A673 (cell line): ENCODE data around the gene ELMOD3. TPM values are rescaled to one million over a fixed set of nuclear protein-coding genes. Genes with fewer than 3 reads are reported as not detected.
"Not testable (repeated sequence)": the region's sequence is repeated elsewhere in the genome, so short reads cannot be mapped to it uniquely, and the experiment has no call there.

Experiments used
- BruUV-seq: library from RNA; stranded (reverse); fragments of 400-500 nt; replicated peaks from 2 replicates; lab custom pipeline; 2021; lab: Mats Ljungman, UMichigan
- CTCF ChIA-PET: fragments of 300-600 bp; sonication (Branson Sonifier 250); formaldehyde crosslinking; loops from one replicate; lab custom pipeline; 2022; ENCODE audit warnings: antibody characterized with exemption; lab: Charles Lee
- POLR2A ChIA-PET: fragments of 300-600 bp; sonication (Branson Sonifier 250); formaldehyde crosslinking; loops from one replicate; lab custom pipeline; 2022; ENCODE audit warnings: antibody characterized with exemption; ENCODE audit not compliant: low non-redundant PET; lab: Charles Lee
- DNase-seq: peaks from one replicate; pipeline ENCODE4 v3.0.0-alpha.2; 2015; ENCODE audit warnings: low spot score
- H3K27ac ChIP-seq: fragments of 200-600 bp; sonication (generic); 2 replicates; pipeline ENCODE4 v1.5.1; 2016; ENCODE audit warnings: mixed run types, low read depth, mild to moderate bottlenecking, mixed read lengths, antibody characterized with exemption, low read length; ENCODE audit not compliant: poor library complexity, severe bottlenecking
- H3K27me3 ChIP-seq: fragments of 200-600 bp; sonication (generic); replicated peaks from 2 replicates; pipeline ENCODE4 v1.6.1; 2017; ENCODE audit warnings: mixed run types, low read depth, mild to moderate bottlenecking, mixed read lengths, antibody characterized with exemption, low read length; ENCODE audit not compliant: insufficient read depth, poor library complexity
- H3K36me3 ChIP-seq: fragments of 200-600 bp; sonication (generic); 2 replicates; pipeline ENCODE4 v1.6.1; 2016; ENCODE audit warnings: mixed run types, mild to moderate bottlenecking, mixed read lengths, antibody characterized with exemption, low read length; ENCODE audit not compliant: insufficient read depth, poor library complexity, severe bottlenecking
- H3K4me1 ChIP-seq: fragments of 200-600 bp; sonication (generic); 2 replicates; pipeline ENCODE4 v1.6.1; 2017; ENCODE audit warnings: mixed run types, mild to moderate bottlenecking, mixed read lengths, antibody characterized with exemption, low read length; ENCODE audit not compliant: insufficient read depth, poor library complexity, severe bottlenecking
- H3K4me3 ChIP-seq: fragments of 200-600 bp; sonication (generic); 2 replicates; pipeline ENCODE4 v1.5.1; 2016; ENCODE audit warnings: low read depth, mixed run types, mild to moderate bottlenecking, mixed read lengths, low read length; ENCODE audit not compliant: poor library complexity, severe bottlenecking
- H3K9me3 ChIP-seq: fragments of 200-600 bp; sonication (generic); 2 replicates; pipeline ENCODE4 v1.6.1; 2016; ENCODE audit warnings: mixed run types, low read depth, mild to moderate bottlenecking, mixed read lengths, antibody characterized with exemption, low read length; ENCODE audit not compliant: poor library complexity, severe bottlenecking
- CTCF ChIP-seq: fragments of 300-800, 200-600 bp; sonication (generic); conservative IDR thresholded peaks from 2 replicates; pipeline ENCODE4 v1.5.1; 2017; ENCODE audit warnings: low read depth, mild to moderate bottlenecking, antibody characterized with exemption, low read length, moderate library complexity, mixed read lengths
- EZH2 ChIP-seq: fragments of 200-600 bp; sonication (generic); IDR thresholded peaks from 2 replicates; pipeline ENCODE4 v1.6.1; 2017; ENCODE audit warnings: borderline replicate concordance, low read depth, mild to moderate bottlenecking, mixed read lengths, antibody characterized with exemption, low read length; ENCODE audit not compliant: poor library complexity, severe bottlenecking
- intact Hi-C: fragments of 100-400 bp; cut with micrococcal nuclease; formaldehyde crosslinking; loops from one replicate; pipeline ENCODE4 v1.10.0; 2022; ENCODE audit not compliant: unreplicated experiment
- total RNA-seq: library from RNA; stranded (reverse); gene quantifications from 2 replicates; pipeline ENCODE4 v1.2.3, GENCODE V29; 2021

Gene ELMOD3
- total RNA-seq, 1 experiment from 2014 or later = 13.0 TPM

DNA sequence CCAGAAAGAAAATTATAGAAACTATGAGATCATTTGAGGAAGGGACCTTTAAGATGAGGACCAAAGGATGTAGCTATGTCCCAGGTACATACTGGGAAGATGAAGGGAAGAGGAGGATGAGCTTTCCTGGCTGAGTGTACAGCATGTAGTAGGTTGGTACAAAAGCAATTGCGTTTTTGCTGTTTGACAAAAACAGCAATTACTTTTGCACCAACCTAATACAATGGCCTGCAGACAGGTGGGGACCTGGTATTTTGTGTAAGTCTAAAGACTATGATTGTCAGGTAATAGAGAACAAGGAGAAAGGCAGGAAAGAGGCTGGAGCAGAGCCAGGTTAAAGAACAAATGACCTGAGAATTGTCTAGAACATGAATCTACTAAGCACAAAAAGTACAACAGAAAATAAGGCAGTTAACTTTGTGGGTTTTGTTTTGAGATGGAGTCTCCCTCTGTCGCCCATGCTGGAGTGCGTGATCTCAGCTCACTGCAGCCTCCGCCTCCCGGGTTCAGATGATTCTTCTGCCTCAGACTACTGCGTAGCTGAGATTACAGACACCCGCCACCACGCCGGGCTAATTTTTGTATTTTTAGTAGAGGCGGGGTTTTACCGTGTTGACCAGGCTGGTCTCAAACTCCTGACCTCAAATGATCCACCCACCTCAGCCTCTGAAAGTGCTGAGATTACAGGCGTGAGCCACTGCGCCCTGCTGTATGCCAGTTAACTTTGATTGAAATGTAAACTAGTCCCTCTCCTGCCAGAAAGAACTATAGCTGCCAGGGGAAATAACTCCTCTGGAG lies 23.5 kb upstream of the ELMOD3 start:
- Histone ChIP-seq H3K36me3 (no peaks in the 10 kb centered on the region), H3K4me1 (peaks cover 7% of the 10 kb centered on the region), H3K27ac (no peak overlapping the region), H3K27me3 (no peaks in the 10 kb centered on the region), H3K9me3 (no peaks in the 10 kb centered on the region), H3K4me3 (no peak overlapping the region)
- BruUV-seq = no TSS peak
- intact Hi-C loops = no loop called here
- no peak for TF ChIP-seq CTCF
- TF ChIP-seq EZH2 = no peak
- POLR2A ChIA-PET = no interaction called here
- CTCF ChIA-PET = no interaction called here
- no peak for DNase-seq

DNA sequence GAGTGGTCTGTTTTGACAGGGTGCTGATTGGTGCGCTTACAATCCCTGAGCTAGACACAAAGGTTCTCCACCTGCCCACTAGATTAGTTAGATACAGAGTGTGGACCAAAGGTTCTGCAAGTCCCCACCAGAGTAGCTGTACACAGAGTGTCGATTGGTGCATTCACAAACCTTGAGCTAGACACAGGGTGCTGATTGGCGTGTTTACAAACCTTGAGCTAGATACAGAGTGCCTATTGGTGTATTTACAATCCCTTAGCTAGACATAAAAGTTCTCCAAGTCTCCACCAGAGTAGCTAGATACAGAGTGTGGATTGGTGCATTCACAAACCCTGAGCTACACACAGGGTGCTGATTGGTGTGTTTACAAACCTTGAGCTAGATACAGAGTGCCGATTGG lies 20.7 kb upstream of the ELMOD3 start:
- POLR2A ChIA-PET, CTCF ChIA-PET: not testable (repeated sequence)

DNA sequence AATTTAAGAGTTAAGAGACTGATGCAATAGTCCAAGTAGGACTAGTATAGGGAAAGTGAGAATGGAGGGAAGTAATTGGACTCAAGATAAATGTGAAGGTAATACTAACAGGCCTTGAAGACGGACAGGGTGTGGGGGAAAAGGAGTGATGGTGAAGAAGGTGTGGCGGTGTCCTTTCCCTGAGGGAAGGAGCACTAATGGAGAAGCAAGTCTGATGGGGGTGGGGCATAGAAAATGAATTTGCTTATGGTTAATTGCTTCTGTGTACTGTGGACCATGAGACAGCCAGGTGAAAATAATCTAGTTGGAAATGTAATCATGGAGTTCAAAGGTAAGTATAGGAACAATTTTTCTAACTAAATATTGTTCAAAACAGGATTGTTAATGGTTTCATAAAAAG lies 19.6 kb upstream of the ELMOD3 start:
- H3K27me3 ChIP-seq = no peaks in the 10 kb centered on the region
- H3K9me3 ChIP-seq = no peaks in the 10 kb centered on the region
- ChIA-PET POLR2A (no interaction called here), CTCF (no interaction called here)
- no peak for DNase-seq
- intact Hi-C loops = no loop called here
- H3K27ac ChIP-seq = no peak overlapping the region
- no peaks in the 10 kb centered on the region for H3K36me3 ChIP-seq
- no TSS peak for BruUV-seq
- TF ChIP-seq EZH2 = no peak
- no peak for TF ChIP-seq CTCF
- no peak overlapping the region for H3K4me3 ChIP-seq
- no peaks in the 10 kb centered on the region for H3K4me1 ChIP-seq

More for the DNA sequence above, 20.7 kb upstream of the ELMOD3 start:
- H3K27me3 ChIP-seq, H3K4me1 ChIP-seq, H3K36me3 ChIP-seq, BruUV-seq, DNase-seq, H3K4me3 ChIP-seq, H3K27ac ChIP-seq, intact Hi-C loops, H3K9me3 ChIP-seq: not testable (repeated sequence)
